Measurements from ENCODE around the gene IL22RA2. TPM values are rescaled to one million over a fixed set of nuclear protein-coding genes. Genes with fewer than 3 reads are reported as not detected.
A peak's percentile ranks its signal among the peaks of the same experiment; 100 is the strongest.

Gene IL22RA2
- total and polyA plus RNA-seq, 9 of the 15 experiments (the other 6 are each of a cell fraction or from before 2014, with no cell fraction given): 0.03 TPM; not detected in 8

- TF ChIP-seq TFAP4 (CRISPR knock-in tag; IDR thresholded peaks at IDR 0.05; ENCODE audit: borderline replicate concordance) (no peak), ZNF41 (CRISPR knock-in tag; conservative IDR thresholded peaks at IDR 0.05) (no peak), USF1 (CRISPR knock-in tag; IDR thresholded peaks at IDR 0.05) (no peak), BCOR (IDR thresholded peaks at IDR 0.05) (no peak), FOXK2 (conservative IDR thresholded peaks at IDR 0.05 in 1 of 2, IDR thresholded peaks at IDR 0.05 in 1 of 2; ENCODE audit: low read depth in 2 of 2) (no peak), CREB1 (IDR thresholded peaks at IDR 0.05) (no peak), CREB1 (CRISPR knock-in tag; IDR thresholded peaks at IDR 0.05) (no peak), GABPB1 (CRISPR knock-in tag; IDR thresholded peaks at IDR 0.05) (no peak), YBX1 (IDR thresholded peaks at IDR 0.05) (no peak), CBFB (CRISPR knock-in tag; IDR thresholded peaks at IDR 0.05) (no peak), NEUROD1 (IDR thresholded peaks at IDR 0.05; ENCODE audit: borderline replicate concordance, low read depth, low read length, partially characterized antibody) (no peak), HDAC1 (IDR thresholded peaks at IDR 0.05) (0 out of 4 replicates have a peak, but pooled peaks of 1 of the 2 experiments have one; percentile 54), GTF2B (IDR thresholded peaks at IDR 0.05; ENCODE audit: extremely low read depth, insufficient read length) (no peak), ZNF316 (IDR thresholded peaks at IDR 0.05) (no peak), SUPT5H (IDR thresholded peaks at IDR 0.05) (no peak), ELK1 (CRISPR knock-in tag; IDR thresholded peaks at IDR 0.05) (no peak), HNRNPK (IDR thresholded peaks at IDR 0.05; ENCODE audit: low read depth, low read length, poor library complexity, severe bottlenecking) (no peak), MBD1 (CRISPR knock-in tag; IDR thresholded peaks at IDR 0.05) (no peak), NCOA1 (IDR thresholded peaks at IDR 0.05; ENCODE audit: low read depth) (no peak), GATAD2B (IDR thresholded peaks at IDR 0.05; ENCODE audit: borderline replicate concordance) (no peak)
Measured at GRCh38 chr6:137213331-137213740, 39.9 kb upstream of the IL22RA2 start (continued).

Data from K562 (cell line).